Measurements from ENCODE around the gene CHADL.
"Not testable (repeated sequence)": the region's sequence is repeated elsewhere in the genome, so short reads cannot be mapped to it uniquely, and the experiment has no call there.

The CHADL gene

GRCh38 chr22:41181349-41182241, 59.1 kb downstream of the CHADL start:
- peak; percentile 20 for DNase-seq

GRCh38 chr22:41180926-41181325, 59.8 kb downstream of the CHADL start:
- DNase-seq: no peak

DNA sequence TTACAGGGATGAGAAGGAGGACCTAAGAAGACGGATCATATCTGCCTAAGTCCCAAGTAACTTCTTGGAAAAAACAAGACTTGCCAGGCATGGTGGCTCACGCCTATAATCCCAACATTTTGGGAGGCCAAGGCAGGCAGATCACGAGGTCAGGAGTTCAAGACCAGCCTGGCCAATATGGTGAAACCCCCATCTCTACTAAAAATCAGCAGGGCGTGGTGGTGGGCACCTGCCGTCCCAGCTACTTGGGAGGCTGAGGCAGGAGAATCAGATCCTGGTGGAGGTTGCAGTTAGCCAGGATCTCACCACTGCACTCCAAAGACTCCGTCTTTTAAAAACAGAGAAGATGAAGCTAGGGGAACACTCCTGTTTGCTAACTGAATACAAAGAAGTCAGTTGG, 60.4 kb downstream of the CHADL start:
- DNase-seq: not testable (repeated sequence)
